ENCODE measurements around the gene CCDC148.

The CCDC148 gene

DNA sequence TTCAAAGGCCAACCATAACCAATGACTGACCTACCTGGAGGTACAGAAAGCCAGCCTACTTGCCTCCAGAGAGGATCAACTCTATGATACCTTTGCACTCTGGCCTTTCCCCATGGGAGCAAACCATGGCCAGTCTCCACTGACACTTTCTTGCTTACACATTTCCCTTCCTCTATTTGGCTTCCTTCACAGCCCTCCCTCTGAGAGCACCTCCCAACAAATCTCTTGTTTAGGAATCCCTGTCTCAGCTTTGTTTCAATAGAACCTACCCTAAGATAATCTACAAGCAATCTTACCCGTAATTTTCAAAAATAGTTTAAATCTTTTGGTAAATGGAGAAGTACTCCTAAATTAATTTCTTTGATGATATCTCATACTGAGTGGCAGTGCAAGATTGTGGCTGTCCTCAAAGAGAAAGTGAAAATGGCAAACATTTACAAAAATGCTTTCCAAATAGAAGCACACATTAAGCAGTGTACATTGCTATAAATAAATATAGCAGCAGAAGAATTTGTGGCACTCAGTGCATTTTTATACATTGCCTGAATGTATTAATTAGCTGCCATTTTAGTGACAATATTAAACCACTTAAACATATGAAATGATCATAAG, 140.6 kb downstream of the CCDC148 start (continued):
- TF ChIP-seq, protein P1, sequence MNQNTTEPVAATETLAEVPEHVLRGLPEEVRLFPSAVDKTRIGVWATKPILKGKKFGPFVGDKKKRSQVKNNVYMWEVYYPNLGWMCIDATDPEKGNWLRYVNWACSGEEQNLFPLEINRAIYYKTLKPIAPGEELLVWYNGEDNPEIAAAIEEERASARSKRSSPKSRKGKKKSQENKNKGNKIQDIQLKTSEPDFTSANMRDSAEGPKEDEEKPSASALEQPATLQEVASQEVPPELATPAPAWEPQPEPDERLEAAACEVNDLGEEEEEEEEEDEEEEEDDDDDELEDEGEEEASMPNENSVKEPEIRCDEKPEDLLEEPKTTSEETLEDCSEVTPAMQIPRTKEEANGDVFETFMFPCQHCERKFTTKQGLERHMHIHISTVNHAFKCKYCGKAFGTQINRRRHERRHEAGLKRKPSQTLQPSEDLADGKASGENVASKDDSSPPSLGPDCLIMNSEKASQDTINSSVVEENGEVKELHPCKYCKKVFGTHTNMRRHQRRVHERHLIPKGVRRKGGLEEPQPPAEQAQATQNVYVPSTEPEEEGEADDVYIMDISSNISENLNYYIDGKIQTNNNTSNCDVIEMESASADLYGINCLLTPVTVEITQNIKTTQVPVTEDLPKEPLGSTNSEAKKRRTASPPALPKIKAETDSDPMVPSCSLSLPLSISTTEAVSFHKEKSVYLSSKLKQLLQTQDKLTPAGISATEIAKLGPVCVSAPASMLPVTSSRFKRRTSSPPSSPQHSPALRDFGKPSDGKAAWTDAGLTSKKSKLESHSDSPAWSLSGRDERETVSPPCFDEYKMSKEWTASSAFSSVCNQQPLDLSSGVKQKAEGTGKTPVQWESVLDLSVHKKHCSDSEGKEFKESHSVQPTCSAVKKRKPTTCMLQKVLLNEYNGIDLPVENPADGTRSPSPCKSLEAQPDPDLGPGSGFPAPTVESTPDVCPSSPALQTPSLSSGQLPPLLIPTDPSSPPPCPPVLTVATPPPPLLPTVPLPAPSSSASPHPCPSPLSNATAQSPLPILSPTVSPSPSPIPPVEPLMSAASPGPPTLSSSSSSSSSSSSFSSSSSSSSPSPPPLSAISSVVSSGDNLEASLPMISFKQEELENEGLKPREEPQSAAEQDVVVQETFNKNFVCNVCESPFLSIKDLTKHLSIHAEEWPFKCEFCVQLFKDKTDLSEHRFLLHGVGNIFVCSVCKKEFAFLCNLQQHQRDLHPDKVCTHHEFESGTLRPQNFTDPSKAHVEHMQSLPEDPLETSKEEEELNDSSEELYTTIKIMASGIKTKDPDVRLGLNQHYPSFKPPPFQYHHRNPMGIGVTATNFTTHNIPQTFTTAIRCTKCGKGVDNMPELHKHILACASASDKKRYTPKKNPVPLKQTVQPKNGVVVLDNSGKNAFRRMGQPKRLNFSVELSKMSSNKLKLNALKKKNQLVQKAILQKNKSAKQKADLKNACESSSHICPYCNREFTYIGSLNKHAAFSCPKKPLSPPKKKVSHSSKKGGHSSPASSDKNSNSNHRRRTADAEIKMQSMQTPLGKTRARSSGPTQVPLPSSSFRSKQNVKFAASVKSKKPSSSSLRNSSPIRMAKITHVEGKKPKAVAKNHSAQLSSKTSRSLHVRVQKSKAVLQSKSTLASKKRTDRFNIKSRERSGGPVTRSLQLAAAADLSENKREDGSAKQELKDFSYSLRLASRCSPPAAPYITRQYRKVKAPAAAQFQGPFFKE (tag by site-specific recombination; IDR thresholded peaks at IDR 0.05; ENCODE audit: borderline replicate concordance) = no peak
- TF ChIP-seq, protein P2, sequence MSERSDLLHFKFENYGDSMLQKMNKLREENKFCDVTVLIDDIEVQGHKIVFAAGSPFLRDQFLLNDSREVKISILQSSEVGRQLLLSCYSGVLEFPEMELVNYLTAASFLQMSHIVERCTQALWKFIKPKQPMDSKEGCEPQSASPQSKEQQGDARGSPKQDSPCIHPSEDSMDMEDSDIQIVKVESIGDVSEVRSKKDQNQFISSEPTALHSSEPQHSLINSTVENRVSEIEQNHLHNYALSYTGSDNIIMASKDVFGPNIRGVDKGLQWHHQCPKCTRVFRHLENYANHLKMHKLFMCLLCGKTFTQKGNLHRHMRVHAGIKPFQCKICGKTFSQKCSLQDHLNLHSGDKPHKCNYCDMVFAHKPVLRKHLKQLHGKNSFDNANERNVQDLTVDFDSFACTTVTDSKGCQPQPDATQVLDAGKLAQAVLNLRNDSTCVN (tag by site-specific recombination; optimal IDR thresholded peaks at IDR 0.05) = no peak
- no peak for TF ChIP-seq ZNF473 (tag by site-specific recombination; IDR thresholded peaks at IDR 0.05)
- TF ChIP-seq GLIS2 (tag by site-specific recombination; IDR thresholded peaks at IDR 0.05) = no peak
- no peak for TF ChIP-seq YY1 (tag by site-specific recombination; IDR thresholded peaks at IDR 0.05)

DNA sequence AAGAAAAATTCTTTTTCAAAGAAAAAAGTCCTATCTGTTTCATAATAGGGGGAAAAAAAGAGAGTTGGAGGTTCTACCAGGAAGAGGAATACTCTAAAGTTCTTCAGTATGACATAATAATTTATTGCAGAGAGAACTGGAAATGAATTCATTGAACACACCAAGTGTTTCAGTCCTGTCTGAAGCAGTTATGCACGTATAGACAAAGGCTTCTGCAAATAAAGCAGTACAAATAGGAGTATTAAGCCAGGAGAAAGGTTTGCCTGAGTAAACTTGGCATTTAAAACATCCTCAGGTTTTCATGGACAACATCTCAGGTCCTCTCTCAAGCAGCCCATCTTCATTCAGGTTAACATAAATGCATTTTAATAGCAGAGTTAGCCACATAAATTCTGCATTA, 141.6 kb downstream of the CCDC148 start:
- TF ChIP-seq ZNF24 (tag by site-specific recombination; IDR thresholded peaks at IDR 0.05) (no peak), ZNF670 (tag by site-specific recombination; IDR thresholded peaks at IDR 0.05; ENCODE audit: low read depth) (no peak)
- no peak overlapping the region for H3K27ac ChIP-seq (ENCODE audit: extremely low read depth, low read depth, low read length)
- no peaks in the 10 kb centered on the region for H3K9me3 ChIP-seq (ENCODE audit: control insufficient read depth, insufficient read depth, low read depth, low read length)
- no peak overlapping the region for H3K4me3 ChIP-seq (ENCODE audit: low read depth, low read length)
- no peaks in the 10 kb centered on the region for H3K36me3 ChIP-seq (ENCODE audit: control insufficient read depth in 2 of 2, insufficient read depth in 1 of 2, low read length in 2 of 2)
- ChIA-PET POLR2A (no interaction called here), CTCF (no interaction called here)
- H3K4me1 ChIP-seq (ENCODE audit: control insufficient read depth, insufficient read depth, low read length) = no peaks in the 10 kb centered on the region; the same call in 1 of the 2 replicates

DNA sequence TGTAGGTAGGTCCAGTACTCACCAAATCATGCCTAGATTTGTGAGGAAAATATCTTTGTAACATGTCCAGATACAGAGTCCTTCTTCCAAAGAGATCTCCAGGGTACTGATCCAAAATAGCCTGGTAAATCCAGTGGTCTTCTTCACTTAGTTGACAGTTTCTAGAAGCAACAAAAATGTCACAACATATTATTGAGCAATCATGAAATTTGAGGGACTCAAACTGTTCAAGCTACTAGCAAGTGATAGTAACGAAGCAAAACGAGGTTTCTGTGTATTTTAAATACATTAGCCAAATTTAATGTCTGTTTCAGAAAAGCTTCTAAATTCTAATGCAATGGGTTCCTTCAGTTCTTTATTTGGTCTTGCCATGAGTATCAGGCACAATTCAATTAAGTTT, 142.8 kb downstream of the CCDC148 start:
- ChIA-PET CTCF (no interaction called here), POLR2A (no interaction called here)
- H3K4me3 ChIP-seq (ENCODE audit: low read depth, low read length) = no peak overlapping the region
- H3K36me3 ChIP-seq (ENCODE audit: control insufficient read depth in 2 of 2, insufficient read depth in 1 of 2, low read length in 2 of 2) = no peaks in the 10 kb centered on the region
- no peaks in the 10 kb centered on the region for H3K9me3 ChIP-seq (ENCODE audit: control insufficient read depth, insufficient read depth, low read depth, low read length)
- H3K4me1 ChIP-seq (ENCODE audit: control insufficient read depth, insufficient read depth, low read length) = no peaks in the 10 kb centered on the region; the same call in 1 of the 2 replicates
- H3K27ac ChIP-seq (ENCODE audit: extremely low read depth, low read depth, low read length) = no peak overlapping the region
- TF ChIP-seq ZNF768 (tag by site-specific recombination; IDR thresholded peaks at IDR 0.05) (no peak), ZNF654 (tag by site-specific recombination; IDR thresholded peaks at IDR 0.05; ENCODE audit: low read depth) (no peak), KLF16 (tag by site-specific recombination; IDR thresholded peaks at IDR 0.05) (no peak), ZNF155 (tag by site-specific recombination; IDR thresholded peaks at IDR 0.05) (no peak), SP3 (tag by site-specific recombination; IDR thresholded peaks at IDR 0.05) (no peak), OSR2 (tag by site-specific recombination; IDR thresholded peaks at IDR 0.05) (no peak), ZNF16 (tag by site-specific recombination; IDR thresholded peaks at IDR 0.05; ENCODE audit: low read depth) (no peak), ZNF426 (tag by site-specific recombination; IDR thresholded peaks at IDR 0.05) (no peak), ZFP69B (tag by site-specific recombination; IDR thresholded peaks at IDR 0.05) (no peak)
- TF ChIP-seq, protein P3, sequence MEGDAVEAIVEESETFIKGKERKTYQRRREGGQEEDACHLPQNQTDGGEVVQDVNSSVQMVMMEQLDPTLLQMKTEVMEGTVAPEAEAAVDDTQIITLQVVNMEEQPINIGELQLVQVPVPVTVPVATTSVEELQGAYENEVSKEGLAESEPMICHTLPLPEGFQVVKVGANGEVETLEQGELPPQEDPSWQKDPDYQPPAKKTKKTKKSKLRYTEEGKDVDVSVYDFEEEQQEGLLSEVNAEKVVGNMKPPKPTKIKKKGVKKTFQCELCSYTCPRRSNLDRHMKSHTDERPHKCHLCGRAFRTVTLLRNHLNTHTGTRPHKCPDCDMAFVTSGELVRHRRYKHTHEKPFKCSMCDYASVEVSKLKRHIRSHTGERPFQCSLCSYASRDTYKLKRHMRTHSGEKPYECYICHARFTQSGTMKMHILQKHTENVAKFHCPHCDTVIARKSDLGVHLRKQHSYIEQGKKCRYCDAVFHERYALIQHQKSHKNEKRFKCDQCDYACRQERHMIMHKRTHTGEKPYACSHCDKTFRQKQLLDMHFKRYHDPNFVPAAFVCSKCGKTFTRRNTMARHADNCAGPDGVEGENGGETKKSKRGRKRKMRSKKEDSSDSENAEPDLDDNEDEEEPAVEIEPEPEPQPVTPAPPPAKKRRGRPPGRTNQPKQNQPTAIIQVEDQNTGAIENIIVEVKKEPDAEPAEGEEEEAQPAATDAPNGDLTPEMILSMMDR (tag by site-specific recombination; IDR thresholded peaks at IDR 0.05) = no peak
- TF ChIP-seq, protein P4, sequence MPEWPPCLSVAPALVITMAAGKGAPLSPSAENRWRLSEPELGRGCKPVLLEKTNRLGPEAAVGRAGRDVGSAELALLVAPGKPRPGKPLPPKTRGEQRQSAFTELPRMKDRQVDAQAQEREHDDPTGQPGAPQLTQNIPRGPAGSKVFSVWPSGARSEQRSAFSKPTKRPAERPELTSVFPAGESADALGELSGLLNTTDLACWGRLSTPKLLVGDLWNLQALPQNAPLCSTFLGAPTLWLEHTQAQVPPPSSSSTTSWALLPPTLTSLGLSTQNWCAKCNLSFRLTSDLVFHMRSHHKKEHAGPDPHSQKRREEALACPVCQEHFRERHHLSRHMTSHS (tag by site-specific recombination; IDR thresholded peaks at IDR 0.05) = no peak
- TF ChIP-seq, protein P5, sequence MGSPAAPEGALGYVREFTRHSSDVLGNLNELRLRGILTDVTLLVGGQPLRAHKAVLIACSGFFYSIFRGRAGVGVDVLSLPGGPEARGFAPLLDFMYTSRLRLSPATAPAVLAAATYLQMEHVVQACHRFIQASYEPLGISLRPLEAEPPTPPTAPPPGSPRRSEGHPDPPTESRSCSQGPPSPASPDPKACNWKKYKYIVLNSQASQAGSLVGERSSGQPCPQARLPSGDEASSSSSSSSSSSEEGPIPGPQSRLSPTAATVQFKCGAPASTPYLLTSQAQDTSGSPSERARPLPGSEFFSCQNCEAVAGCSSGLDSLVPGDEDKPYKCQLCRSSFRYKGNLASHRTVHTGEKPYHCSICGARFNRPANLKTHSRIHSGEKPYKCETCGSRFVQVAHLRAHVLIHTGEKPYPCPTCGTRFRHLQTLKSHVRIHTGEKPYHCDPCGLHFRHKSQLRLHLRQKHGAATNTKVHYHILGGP (tag by site-specific recombination; IDR thresholded peaks at IDR 0.05) = no peak
- TF ChIP-seq, protein P6, sequence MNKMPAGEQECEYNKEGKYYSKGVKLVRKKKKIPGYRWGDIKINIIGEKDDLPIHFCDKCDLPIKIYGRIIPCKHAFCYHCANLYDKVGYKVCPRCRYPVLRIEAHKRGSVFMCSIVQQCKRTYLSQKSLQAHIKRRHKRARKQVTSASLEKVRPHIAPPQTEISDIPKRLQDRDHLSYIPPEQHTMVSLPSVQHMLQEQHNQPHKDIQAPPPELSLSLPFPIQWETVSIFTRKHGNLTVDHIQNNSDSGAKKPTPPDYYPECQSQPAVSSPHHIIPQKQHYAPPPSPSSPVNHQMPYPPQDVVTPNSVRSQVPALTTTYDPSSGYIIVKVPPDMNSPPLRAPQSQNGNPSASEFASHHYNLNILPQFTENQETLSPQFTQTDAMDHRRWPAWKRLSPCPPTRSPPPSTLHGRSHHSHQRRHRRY (tag by site-specific recombination; IDR thresholded peaks at IDR 0.05) = no peak
